Stimulated activated CD8-positive, alpha-beta memory T cell treated with anti-CD3 and anti-CD28 coated beads, Interleukin-4, amount 100 ng/mL, for 4 hours (primary cell): ENCODE measurements around the gene CCDC148.

Source experiments
- DNase-seq, 2 donors: peaks; one replicate each; pipeline ENCODE4 v3.0.0-alpha.2; 2020; ENCODE audit warnings: low read depth in 2 of 2, low spot score in 1 of 2

CCDC148 gene

DNA sequence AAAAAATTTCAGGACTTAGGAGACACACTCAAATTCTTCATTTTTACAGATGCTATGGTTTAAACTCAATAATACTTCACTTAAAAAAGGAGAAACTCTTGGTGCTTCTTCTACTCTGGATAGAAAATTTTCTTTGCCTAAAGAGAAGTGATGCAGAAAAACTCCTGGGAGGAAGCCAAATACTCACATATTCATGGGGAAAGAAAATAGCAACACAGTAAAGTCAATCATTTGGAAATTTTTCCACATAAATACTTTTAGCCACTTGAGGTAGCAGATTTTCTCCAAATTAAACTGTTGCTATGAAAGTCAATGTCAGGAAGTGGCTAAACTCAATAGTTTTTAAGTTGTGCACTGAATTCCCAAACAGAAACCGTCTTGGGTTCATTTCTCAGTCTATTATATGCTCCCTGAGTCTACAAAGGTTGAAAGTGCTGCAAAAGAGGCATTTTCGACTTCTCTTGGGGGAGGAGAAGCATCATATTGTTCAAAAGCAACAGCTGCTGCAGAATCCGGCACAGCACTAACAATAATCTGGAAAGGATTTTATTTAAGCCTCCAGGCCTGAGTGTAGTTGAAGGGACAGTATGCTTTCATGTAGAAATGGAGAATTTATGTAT is 273.8 kb downstream of the CCDC148 start:
- DNase-seq: no peak

DNA sequence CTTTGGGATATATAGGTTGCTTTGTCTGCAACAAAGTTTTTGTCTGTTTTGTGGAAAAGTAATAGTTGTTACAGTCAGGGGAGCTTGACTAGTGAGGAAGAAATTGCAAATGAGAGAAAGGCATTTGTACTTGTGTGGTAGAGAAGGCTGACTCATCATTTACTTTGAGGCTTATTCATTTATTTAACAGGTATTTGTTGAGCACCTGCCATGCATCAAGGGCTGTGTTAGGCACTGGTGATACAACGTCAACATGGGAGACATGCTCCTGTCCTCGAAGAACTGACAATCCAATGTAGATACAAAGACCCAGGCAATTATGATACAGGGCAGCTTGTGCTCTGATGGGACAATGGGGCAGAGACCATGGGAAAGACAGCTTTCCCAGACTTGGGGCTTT is 275.4 kb downstream of the CCDC148 start:
- no peak for DNase-seq

DNA sequence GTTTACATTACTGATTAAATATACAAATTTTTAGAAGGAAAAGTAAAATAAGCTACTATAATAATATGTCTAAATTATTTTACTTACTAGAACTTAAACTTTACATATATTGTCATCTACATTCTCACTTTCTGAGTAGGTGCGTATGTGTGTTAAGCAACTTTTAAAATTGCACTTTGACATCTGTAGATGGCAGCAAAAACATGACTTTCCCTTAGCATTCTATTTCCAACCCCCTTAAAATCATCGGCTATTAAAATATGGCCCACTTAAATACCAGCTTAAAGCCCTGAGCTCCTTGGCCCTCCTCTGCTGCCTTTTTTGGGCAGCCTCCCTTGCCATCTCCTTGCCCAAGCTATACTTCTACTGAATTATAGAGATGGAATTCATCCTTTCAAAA is 276.9 kb downstream of the CCDC148 start:
- no peak for DNase-seq

DNA sequence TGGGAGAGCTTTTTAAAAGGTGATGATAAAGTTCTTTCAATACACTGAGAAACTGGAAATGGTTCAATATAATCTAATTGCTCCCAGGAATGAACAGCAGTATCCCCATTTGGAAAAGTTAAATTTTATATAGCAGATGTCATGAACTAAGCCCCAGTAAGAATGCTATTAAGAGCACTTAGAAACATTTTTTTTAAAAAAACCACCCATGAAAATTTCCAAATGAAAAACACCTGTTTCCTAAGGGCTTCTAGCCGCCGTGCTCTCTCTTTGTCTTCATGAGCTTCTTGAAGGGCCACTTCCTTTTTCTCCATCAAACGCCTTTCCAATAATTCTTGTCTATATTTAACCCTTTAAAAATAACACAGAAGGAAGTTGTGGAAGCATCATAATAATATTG is 277.9 kb downstream of the CCDC148 start:
- no peak for DNase-seq

- no peak for DNase-seq
Measured at GRCh38 chr2:158174956-158175355, 281.6 kb downstream of the CCDC148 start.

DNA sequence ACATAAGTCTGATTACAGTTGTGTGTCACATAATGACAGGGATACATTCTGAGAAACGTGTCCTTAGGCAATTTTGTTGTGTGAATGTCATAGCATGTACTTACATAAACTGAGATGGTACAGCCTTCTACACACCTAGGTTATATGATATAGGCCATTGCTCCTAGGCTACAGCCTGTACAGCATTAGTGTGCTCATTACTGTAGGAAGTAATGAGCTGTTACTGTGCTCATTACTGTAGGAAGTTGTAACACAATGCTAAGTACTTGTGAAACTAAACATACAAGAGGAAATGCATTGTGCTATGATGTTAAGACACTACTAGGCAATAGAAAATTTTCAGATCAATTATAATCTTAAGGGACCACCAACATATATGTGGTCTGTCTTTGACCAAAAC is 282.1 kb downstream of the CCDC148 start:
- DNase-seq: no peak

DNA sequence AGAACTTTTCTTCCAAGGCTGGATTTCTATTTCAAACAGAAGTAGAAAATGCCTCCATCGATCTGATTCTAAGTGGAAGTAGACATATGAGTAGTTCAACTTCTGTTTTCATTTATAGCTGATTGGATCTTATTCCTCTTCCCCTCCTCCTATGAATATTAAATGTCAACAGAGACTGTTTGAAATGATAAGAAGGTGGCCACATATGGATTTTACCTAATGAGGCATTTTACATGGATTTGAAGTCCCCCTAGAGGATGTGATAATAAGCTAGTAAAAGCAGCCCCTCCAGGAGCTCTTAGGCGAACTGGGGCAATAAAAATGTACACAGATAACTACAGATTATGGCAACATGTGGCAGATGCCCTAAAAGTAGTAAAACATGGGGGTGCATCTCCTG is 283.8 kb downstream of the CCDC148 start:
- no peak for DNase-seq

- DNase-seq: no peak
Measured at GRCh38 chr2:158154596-158154995, 302.0 kb downstream of the CCDC148 start.

GRCh38 chr2:158153270-158154015 is 303.1 kb downstream of the CCDC148 start:
- no peak for DNase-seq

GRCh38 chr2:158144914-158145625 is 311.5 kb downstream of the CCDC148 start:
- DNase-seq: no peak

GRCh38 chr2:158143703-158144360 is 312.7 kb downstream of the CCDC148 start:
- DNase-seq: no peak

- no peak for DNase-seq
Measured at GRCh38 chr2:158142568-158143332, 313.8 kb downstream of the CCDC148 start.

DNA sequence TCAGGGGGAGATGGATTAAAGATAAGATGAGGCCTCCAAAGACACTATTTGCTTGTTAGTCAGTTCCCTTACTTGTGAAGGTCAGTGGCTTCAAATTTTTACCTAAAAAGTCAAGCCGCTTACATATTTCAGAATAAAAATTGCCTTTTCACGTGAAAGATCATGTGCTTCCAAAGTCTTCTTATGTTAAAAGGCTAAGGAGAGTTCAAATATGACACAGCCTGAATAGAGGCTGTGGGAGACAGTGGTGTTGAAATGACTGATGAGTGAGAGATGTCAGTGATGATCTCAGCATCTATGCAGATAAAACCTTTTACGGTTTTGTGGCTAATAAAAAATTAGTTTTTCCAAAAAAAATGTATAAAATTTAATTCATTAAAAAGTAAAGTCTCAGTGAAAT is 314.4 kb downstream of the CCDC148 start:
- no peak for DNase-seq

GRCh38 chr2:158140201-158140600 is 316.4 kb downstream of the CCDC148 start:
- DNase-seq: no peak

DNA sequence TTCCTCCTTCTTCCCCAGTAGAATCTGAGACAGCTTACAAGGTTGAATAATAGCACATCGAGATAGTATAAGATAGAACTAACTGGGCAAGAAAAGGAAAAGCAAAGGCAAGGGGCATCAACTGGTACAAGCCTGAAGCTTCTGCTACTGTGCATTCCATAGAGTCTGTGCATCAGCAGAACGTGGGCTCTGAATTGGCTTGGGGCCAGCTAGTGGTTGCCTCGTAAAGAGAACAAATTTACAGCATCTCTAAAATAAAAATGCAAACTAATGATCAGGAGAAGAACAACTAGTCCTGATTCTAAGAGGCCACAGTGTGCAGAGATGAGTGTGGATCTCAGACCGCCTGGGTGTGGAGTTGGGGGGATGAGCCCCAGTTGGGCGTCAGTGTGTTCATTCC is 318.3 kb downstream of the CCDC148 start:
- no peak for DNase-seq

- DNase-seq: no peak
Measured at GRCh38 chr2:158135096-158135495, 321.5 kb downstream of the CCDC148 start.

DNA sequence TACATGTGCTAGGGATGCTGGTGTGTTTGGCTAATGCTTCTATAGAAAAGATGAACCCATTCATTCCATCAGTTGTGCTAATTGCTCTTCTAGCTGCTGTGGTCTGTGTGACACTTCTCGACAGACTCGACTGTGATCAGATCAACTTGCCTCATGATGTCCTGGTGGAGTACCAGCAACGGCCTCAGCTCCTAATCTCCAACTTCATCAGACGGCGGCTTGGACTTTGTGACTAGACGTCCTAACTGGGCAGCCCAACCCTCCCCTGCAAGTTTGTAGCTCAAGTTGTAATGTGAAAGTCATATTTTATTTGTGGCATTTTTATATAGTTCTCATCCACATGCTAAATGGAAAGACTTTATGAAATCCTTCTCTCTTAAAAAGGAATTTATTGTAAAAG is 321.9 kb downstream of the CCDC148 start:
- no peak for DNase-seq

DNA sequence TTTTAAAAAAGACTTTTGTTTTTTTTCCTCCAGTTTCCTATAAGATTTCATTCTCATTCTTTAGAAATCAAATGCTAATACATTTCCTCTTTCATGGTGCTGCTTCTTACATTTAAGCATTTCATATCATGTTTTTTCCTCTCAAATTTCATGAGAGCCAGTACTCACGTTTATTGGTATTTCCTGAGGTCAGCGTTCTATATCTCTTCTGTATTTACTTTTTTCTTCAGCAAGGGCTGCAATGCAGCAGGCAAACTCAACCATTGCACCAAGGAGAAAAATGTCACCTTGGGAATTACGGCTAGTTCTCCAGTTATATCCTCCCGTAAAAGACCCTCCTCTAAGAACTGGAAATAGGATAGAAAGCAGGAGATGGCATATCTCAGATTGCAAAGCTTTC is 322.5 kb downstream of the CCDC148 start:
- DNase-seq: no peak

DNA sequence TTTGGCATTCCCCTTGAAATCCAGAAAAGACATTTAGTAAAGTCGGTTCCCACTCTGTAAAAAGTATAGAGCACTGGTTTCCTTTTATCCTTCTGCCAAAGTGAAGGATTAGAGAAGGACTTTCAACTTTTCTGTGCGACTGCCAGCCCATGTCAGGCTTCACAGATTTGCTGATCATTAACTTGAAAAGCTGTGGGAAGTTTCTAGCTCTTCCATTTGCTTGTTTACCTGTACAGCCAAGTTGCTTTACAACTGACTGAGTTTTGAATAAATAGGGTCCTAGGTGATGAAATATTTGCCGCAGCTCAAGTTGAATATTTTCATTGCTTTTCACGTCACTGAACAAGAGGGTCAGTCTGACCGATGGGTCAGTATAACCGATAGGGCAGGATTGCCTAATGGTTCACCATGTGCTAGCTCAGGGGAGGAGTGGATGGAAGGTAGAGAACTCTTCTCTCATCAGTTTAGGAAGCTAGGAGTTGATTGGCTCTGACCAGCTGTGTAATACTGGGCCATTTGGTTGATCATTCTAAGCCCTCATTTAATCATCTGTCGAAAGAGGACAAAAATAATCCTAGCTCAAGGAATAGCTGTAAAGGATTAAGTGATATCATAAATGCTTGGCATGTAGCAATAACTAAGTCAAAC is 324.5 kb downstream of the CCDC148 start:
- DNase-seq: no peak

GRCh38 chr2:158131483-158131912 is 325.1 kb downstream of the CCDC148 start:
- no peak for DNase-seq
